SK-N-SH treated with all-trans-retinoic acid at 6 μM for 48 hours (cell line): Measurements from ENCODE around the gene PPID.

Experiments used
- OSR1 ChIP-seq: fragments of 250-450 bp; sonication (Bioruptor Pico); IDR thresholded peaks from 2 replicates; pipeline ENCODE4 v1.8.0; 2022; ENCODE audit warnings: moderate library complexity, mild to moderate bottlenecking, inconsistent platforms
- ZFP3 ChIP-seq: fragments of 250-450 bp; sonication (Bioruptor Pico); IDR thresholded peaks from 2 replicates; pipeline ENCODE4 v1.5.0; 2020; ENCODE audit warnings: mild to moderate bottlenecking, moderate library complexity

GRCh38 chr4:158678767-158679166 is 44.4 kb downstream of the PPID start:
- TF ChIP-seq OSR1 (CRISPR knock-in tag) (no peak), ZFP3 (no peak)
